NB4 (cell line): ENCODE measurements around the gene STXBP2.

Experiments
- POLR2A ChIP-seq: IDR thresholded peaks from 2 replicates; pipeline ENCODE4 v1.6.1; 2011; ENCODE audit warnings: mild to moderate bottlenecking; ENCODE audit not compliant: insufficient read length; ENCODE audit errors: extremely low read depth
- TF ChIP-seq, protein P1 (sequence below): IDR thresholded peaks from one replicate; pipeline ENCODE4 v1.5.1; 2012; ENCODE audit warnings: low read depth, low read length

DNA sequence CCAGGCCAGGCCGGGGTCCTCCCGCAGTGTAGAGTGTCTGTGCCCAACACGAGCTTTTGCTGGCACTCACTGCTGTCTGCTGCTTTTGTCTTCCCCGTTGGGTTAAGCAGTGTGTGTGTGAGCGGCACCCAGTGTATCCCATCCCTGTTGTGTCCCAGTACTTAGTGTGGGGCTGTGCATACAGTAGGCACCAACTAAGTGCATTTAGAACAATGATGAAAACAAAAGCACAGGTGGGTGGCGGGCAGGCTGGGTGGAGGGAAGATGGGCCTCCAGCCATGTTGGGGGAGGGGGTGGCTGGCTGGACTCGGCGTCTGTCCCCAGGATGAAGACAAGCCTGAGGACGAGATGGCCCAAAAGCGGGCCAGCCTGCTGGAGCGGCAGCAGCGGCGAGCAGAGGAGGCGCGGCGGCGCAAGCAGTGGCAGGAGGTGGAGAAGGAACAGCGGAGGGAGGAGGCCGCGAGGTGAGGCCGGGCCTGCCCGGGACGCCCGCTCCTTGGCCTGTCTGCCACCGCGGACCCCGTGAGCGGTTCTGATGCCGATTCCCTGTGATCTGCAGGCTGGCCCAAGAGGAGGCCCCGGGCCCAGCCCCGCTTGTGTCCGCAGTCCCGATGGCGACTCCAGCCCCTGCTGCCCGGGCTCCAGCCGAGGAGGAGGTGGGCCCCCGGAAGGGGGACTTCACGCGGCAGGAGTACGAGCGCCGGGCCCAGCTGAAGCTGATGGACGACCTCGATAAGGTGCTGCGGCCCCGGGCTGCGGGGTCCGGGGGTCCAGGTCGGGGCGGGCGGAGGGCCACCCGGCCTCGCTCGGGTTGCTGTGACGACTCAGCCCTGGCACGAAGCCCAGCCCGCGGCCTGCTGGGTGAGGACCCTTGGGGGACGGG is 21.8 kb upstream of the STXBP2 start:
- TF ChIP-seq, protein P1, sequence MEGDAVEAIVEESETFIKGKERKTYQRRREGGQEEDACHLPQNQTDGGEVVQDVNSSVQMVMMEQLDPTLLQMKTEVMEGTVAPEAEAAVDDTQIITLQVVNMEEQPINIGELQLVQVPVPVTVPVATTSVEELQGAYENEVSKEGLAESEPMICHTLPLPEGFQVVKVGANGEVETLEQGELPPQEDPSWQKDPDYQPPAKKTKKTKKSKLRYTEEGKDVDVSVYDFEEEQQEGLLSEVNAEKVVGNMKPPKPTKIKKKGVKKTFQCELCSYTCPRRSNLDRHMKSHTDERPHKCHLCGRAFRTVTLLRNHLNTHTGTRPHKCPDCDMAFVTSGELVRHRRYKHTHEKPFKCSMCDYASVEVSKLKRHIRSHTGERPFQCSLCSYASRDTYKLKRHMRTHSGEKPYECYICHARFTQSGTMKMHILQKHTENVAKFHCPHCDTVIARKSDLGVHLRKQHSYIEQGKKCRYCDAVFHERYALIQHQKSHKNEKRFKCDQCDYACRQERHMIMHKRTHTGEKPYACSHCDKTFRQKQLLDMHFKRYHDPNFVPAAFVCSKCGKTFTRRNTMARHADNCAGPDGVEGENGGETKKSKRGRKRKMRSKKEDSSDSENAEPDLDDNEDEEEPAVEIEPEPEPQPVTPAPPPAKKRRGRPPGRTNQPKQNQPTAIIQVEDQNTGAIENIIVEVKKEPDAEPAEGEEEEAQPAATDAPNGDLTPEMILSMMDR = no peak
- TF ChIP-seq POLR2A = no peak
